ENCODE results near the gene GSDMA. TPM values are rescaled to one million over a fixed set of nuclear protein-coding genes. Genes with fewer than 3 reads are reported as not detected.

Gene GSDMA
- total and polyA plus RNA-seq, 4 donors = 0.26 to 0.91 (median 0.33) TPM; not detected in 1

- Histone ChIP-seq H3K27ac (ENCODE audit: low read depth in 1 of 2, low read length in 1 of 2) (peak overlapping the region in 1 of 2 donors; percentile 8), H3K9me3 (ENCODE audit: control insufficient read depth in 4 of 4, insufficient read depth in 3 of 4, low read length in 3 of 4) (no peaks in the 10 kb centered on the region), H3K27me3 (ENCODE audit: control insufficient read depth in 3 of 3, insufficient read depth in 3 of 3, low read length in 2 of 3) (no peaks in the 10 kb centered on the region), H3K4me3 (no peak overlapping the region), H3K36me3 (ENCODE audit: control insufficient read depth in 4 of 4, insufficient read depth in 4 of 4, low read length in 4 of 4) (peaks cover 8 to 30% (median 13%) of the 10 kb centered on the region in 4 donors), H3K9ac (ENCODE audit: insufficient read depth in 1 of 2, low read length in 2 of 2) (no peak overlapping the region), H3K4me1 (ENCODE audit: control insufficient read depth in 5 of 5, insufficient read depth in 5 of 5, low read length in 5 of 5) (peaks cover 0 to 61% (median 23%) of the 10 kb centered on the region in 5 donors)
- DNase-seq = no peak
- no peak for TF ChIP-seq CTCF (IDR thresholded peaks at IDR 0.05; ENCODE audit: control extremely low read depth, extremely low read depth)
- 96 to 97% methylated on average over 13 of the region's 13 CpGs for WGBS, 2 donors
- ATAC-seq (ENCODE audit: insufficient read depth, low FRiP score) = no peak
Observed at GRCh38 chr17:40020146-40020545, 57.3 kb downstream of the GSDMA start.

- peak overlapping the region; percentile 11 to 76 for H3K27ac ChIP-seq (ENCODE audit: low read depth in 1 of 2, low read length in 1 of 2)
- H3K4me1 ChIP-seq (ENCODE audit: control insufficient read depth in 5 of 5, insufficient read depth in 5 of 5, low read length in 5 of 5) = peaks cover 0 to 48% (median 26%) of the 10 kb centered on the region in 5 donors
- ATAC-seq (ENCODE audit: insufficient read depth, low FRiP score) (no peak), DNase-seq (peak in 1 of 3 donors; percentile 9)
- no peaks in the 10 kb centered on the region for H3K27me3 ChIP-seq (ENCODE audit: control insufficient read depth in 3 of 3, insufficient read depth in 3 of 3, low read length in 2 of 3)
- peaks cover 12 to 35% (median 22%) of the 10 kb centered on the region in 4 donors for H3K36me3 ChIP-seq (ENCODE audit: control insufficient read depth in 4 of 4, insufficient read depth in 4 of 4, low read length in 4 of 4)
- no peaks in the 10 kb centered on the region for H3K9me3 ChIP-seq (ENCODE audit: control insufficient read depth in 4 of 4, insufficient read depth in 3 of 4, low read length in 3 of 4)
- H3K4me3 ChIP-seq = no peak overlapping the region
- no peak overlapping the region for H3K9ac ChIP-seq (ENCODE audit: insufficient read depth in 1 of 2, low read length in 2 of 2)
- no peak for TF ChIP-seq CTCF (IDR thresholded peaks at IDR 0.05; ENCODE audit: control extremely low read depth, extremely low read depth)
- WGBS, 2 donors = 63 to 71% methylated on average over 9 of the region's 9 CpGs
Observed at GRCh38 chr17:40021451-40021971, 58.7 kb downstream of the GSDMA start.

DNA sequence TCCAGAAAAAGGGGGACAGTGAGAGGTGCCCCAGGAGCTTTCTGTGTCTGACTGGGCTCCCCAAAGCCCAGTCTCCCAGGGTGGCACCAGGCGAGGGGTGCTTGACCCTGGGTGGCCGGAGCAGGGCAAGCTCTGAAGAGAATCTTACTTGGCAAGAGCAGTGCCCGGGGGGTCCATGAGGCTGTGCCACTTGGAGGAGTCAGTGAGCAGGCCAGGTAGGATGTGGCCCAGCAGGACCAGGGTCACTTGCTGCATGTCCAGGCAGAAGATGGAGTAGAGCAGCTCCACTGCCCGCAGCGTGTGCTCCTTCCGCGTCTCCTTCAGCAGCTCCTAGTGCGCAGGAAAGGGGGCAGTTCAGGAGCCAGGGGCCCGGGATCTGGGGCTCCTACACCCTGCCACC, 59.7 kb downstream of the GSDMA start:
- ATAC-seq (ENCODE audit: insufficient read depth, low FRiP score) (no peak), DNase-seq (no peak)
- Histone ChIP-seq H3K9me3 (ENCODE audit: control insufficient read depth in 4 of 4, insufficient read depth in 3 of 4, low read length in 3 of 4) (no peaks in the 10 kb centered on the region), H3K36me3 (ENCODE audit: control insufficient read depth in 4 of 4, insufficient read depth in 4 of 4, low read length in 4 of 4) (peaks cover 12 to 36% (median 22%) of the 10 kb centered on the region in 4 donors), H3K9ac (ENCODE audit: insufficient read depth in 1 of 2, low read length in 2 of 2) (no peak overlapping the region), H3K27me3 (ENCODE audit: control insufficient read depth in 3 of 3, insufficient read depth in 3 of 3, low read length in 2 of 3) (no peaks in the 10 kb centered on the region), H3K4me1 (ENCODE audit: control insufficient read depth in 5 of 5, insufficient read depth in 5 of 5, low read length in 5 of 5) (peaks cover 0 to 41% (median 33%) of the 10 kb centered on the region in 5 donors), H3K27ac (ENCODE audit: low read depth in 1 of 2, low read length in 1 of 2) (peak overlapping the region in 1 of 2 donors; percentile 76), H3K4me3 (no peak overlapping the region)
- TF ChIP-seq CTCF (IDR thresholded peaks at IDR 0.05; ENCODE audit: control extremely low read depth, extremely low read depth) = no peak
- WGBS, 2 donors = 85 to 95% methylated on average over 9 of the region's 9 CpGs

Data from lung (tissue), 12 donors.